NCI-H345 (cell line): ENCODE results near the gene ANKRD42.

Experiments used
- DNase-seq: peaks from one replicate; lab custom pipeline; 2025; lab: John Stamatoyannopoulos, UW

The ANKRD42 gene

DNA sequence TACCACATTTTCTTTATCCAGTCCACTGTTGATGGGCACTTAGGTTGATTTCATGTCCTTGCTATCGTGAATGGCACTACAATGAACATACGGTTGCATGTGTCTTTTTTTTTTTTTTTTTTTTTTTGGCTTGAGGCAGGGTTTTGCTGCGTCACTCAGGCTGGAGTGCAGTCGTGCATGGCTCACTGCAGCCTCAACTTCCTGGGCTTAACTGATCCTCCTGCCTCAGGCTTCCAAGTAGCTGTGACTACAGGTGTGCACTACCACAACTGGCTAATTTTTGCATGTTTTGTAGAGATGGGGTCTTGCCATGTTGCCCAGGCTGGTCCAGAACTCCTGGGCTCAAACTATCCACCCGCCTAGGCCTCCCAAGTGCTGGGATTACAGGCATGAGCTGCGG, 94.1 kb downstream of the ANKRD42 start:
- DNase-seq = no peak

DNA sequence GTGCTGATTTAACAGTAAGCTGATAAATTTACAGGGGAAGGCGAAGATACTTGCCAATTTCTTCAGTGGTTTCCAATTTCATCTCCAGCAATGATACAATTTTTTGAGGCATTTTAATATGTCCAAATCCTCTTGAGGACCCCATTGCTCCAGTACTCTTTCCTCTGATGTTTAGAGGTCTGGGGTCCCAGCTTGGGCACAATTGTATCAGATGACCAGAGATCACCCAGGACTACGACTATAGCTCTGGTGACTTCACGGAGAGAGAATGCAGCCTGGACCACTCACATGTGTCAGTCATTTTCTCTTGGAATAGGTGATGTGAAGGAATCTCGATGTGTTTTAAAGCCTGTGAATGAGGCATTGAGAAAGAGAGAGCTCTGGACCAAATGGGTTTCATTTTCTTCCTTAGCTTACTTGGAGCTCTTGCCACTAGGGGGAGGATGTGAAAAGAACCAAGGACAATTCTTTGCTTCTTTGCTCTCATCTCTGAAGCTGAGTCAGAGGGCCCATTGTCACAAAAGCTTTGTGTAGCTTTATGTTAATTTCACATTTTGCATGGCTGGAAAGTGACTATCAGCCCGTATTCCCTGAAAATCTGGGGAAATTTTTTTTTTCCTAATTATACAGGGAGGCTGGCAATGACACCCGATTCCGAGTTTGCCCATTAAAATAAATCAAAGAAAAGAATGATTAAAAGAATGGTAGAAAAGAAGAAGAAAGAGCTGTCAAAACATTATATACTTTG, 99.4 kb downstream of the ANKRD42 start:
- DNase-seq = peak; percentile 56

DNA sequence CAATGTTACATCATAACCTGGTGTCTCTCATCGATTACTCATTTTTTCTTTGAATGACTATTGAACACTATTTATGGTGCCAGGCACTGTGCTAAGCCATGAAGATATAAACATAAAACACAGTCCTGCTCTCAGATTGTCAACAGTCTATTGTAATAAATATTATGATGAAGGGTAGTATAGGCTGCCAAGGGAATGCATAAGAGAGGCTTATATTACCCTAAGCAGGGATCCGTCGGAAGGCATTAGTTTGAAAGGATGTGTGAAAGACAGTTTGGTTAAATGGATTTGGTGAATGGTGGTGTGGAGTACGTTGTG, 99.9 kb downstream of the ANKRD42 start:
- no peak for DNase-seq

DNA sequence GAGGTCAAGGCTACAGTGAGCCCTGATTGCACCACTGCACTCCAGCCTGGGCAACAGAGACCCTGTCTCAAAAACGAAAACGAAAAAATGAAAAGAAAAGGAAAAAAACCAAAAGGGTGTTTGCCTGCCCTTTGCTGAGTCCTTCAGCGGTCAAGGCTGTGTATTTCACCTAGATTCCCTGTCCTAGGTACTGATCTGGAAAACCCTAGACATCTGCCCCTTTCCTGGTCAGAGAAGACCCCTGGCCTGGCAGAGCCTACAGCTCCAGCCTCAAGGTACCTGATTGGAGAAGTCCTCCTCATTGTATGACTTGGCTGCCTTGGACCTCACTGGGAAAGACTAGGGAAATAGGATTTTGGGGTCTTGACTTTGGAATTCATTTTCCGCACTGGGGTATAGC, 100.7 kb downstream of the ANKRD42 start:
- no peak for DNase-seq
